Measurements from ENCODE around the gene PTPN13. TPM values are rescaled to one million over a fixed set of nuclear protein-coding genes. Genes with fewer than 3 reads are reported as not detected.

The PTPN13 gene
- total RNA-seq, 1 experiment from 2014 or later, result 107 TPM

DNA sequence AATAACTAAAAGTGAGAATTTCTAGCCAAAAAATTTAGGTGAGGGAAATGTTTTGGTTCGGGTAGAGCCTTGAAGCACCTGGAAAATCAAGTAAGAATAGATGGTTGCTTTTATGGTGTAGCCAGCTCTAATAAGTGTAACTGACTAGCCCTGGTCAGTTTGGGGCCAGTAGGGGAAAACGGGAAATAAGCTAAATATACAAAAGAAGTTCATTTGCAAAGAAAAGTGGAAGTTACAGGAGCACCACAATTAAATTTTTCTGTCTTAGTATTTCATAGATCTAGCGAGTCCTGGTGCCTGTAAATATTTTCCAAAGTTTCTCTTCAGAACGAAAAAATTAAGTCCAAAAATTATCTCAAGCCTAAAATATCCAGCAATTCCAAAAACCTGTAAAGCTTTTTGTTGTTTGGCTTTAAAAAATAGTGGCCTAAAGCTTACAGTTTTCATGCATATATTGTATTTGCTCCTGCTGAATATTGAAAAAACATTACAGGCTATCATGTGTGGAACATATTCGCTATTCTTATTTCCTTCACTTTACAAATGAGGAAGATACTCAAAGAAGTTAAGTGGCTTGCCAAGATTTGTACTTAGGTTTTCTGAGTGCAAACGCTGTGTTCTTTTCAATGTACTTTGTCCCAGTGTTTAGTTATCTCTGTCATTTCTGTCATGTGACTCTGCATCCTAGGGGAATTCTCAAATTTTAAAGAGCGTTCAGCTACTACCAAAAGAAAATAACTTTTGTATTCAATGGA is 7.3 kb upstream of the PTPN13 start:
- no peak for TF ChIP-seq EZH2 (IDR thresholded peaks at IDR 0.05; ENCODE audit: borderline replicate concordance, low read depth, low read length, poor library complexity, severe bottlenecking)
- TF ChIP-seq, protein P1, sequence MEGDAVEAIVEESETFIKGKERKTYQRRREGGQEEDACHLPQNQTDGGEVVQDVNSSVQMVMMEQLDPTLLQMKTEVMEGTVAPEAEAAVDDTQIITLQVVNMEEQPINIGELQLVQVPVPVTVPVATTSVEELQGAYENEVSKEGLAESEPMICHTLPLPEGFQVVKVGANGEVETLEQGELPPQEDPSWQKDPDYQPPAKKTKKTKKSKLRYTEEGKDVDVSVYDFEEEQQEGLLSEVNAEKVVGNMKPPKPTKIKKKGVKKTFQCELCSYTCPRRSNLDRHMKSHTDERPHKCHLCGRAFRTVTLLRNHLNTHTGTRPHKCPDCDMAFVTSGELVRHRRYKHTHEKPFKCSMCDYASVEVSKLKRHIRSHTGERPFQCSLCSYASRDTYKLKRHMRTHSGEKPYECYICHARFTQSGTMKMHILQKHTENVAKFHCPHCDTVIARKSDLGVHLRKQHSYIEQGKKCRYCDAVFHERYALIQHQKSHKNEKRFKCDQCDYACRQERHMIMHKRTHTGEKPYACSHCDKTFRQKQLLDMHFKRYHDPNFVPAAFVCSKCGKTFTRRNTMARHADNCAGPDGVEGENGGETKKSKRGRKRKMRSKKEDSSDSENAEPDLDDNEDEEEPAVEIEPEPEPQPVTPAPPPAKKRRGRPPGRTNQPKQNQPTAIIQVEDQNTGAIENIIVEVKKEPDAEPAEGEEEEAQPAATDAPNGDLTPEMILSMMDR (conservative IDR thresholded peaks at IDR 0.05; ENCODE audit: low read depth, low read length), result no peak
- H3K9me3 ChIP-seq (ENCODE audit: low read depth, low read length, poor library complexity, severe bottlenecking), result no peaks in the 10 kb centered on the region
- H3K27ac ChIP-seq (ENCODE audit: low read depth, low read length, poor library complexity, severe bottlenecking), result peak overlapping the region; percentile 52
- H3K4me1 ChIP-seq (ENCODE audit: insufficient read depth, low read length, poor library complexity, severe bottlenecking), result peaks cover 19% of the 10 kb centered on the region
- no peaks in the 10 kb centered on the region for H3K36me3 ChIP-seq (ENCODE audit: insufficient read depth, low read length, poor library complexity, severe bottlenecking)
- ChIA-PET CTCF (no interaction called here), POLR2A (ENCODE audit: low non-redundant PET) (no interaction called here)
- H3K27me3 ChIP-seq (replicated peaks; ENCODE audit: insufficient read depth, low read depth, low read length, poor library complexity), result no peaks in the 10 kb centered on the region
- DNase-seq (ENCODE audit: low spot score), result no peak
- BruUV-seq (replicated peaks), result no TSS peak
- intact Hi-C loops (cut with micrococcal nuclease; ENCODE audit: unreplicated experiment), result no loop called here
- no peak overlapping the region for H3K4me3 ChIP-seq (ENCODE audit: low read depth, low read length, poor library complexity, severe bottlenecking)

DNA sequence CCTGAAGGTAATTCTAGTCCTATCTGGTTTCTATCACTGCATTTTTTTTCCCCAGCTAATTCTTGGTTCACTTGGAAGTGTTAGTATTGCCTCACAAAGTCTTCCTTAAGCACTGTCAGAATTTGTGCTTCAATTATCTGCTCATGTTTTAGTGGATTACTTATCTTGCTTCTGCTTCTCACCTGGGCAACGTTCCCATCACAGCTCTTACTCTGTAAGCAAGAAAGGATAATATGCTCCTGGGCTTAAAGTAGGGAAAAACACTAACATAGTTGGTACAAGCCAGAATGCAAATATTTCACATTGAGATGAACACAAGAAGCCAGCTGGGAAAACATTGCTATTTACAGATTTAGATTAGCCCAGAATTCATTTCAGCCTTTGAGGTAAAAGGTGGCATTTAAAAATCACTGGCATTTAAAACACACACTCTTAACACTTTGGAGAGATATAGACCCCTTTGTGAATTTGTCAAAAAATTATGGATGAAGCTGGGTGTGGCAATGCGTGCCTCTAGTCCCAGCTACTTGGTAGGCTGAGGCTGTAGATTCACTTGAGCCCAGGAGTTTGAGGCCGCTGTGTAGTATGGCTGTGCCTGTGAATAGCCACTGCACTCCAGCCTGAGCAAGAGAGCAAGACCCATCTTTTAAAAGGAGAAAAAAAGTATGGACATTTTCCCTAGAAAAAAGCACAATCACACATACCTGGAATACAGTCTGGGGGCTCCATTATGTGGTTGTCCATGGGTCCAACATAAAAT is 6.6 kb upstream of the PTPN13 start:
- no TSS peak for BruUV-seq (replicated peaks)
- no peaks in the 10 kb centered on the region for H3K27me3 ChIP-seq (replicated peaks; ENCODE audit: insufficient read depth, low read depth, low read length, poor library complexity)
- intact Hi-C loops (cut with micrococcal nuclease; ENCODE audit: unreplicated experiment), result no loop called here
- TF ChIP-seq, protein P1 (conservative IDR thresholded peaks at IDR 0.05; ENCODE audit: low read depth, low read length), result no peak
- TF ChIP-seq EZH2 (IDR thresholded peaks at IDR 0.05; ENCODE audit: borderline replicate concordance, low read depth, low read length, poor library complexity, severe bottlenecking), result no peak
- POLR2A ChIA-PET (ENCODE audit: low non-redundant PET), result no interaction called here
- H3K27ac ChIP-seq (ENCODE audit: low read depth, low read length, poor library complexity, severe bottlenecking), result peak overlapping the region; percentile 52
- H3K9me3 ChIP-seq (ENCODE audit: low read depth, low read length, poor library complexity, severe bottlenecking), result no peaks in the 10 kb centered on the region
- CTCF ChIA-PET, result no interaction called here
- no peak overlapping the region for H3K4me3 ChIP-seq (ENCODE audit: low read depth, low read length, poor library complexity, severe bottlenecking)
- peaks cover 19% of the 10 kb centered on the region for H3K4me1 ChIP-seq (ENCODE audit: insufficient read depth, low read length, poor library complexity, severe bottlenecking)
- DNase-seq (ENCODE audit: low spot score), result no peak
- no peaks in the 10 kb centered on the region for H3K36me3 ChIP-seq (ENCODE audit: insufficient read depth, low read length, poor library complexity, severe bottlenecking)

DNA sequence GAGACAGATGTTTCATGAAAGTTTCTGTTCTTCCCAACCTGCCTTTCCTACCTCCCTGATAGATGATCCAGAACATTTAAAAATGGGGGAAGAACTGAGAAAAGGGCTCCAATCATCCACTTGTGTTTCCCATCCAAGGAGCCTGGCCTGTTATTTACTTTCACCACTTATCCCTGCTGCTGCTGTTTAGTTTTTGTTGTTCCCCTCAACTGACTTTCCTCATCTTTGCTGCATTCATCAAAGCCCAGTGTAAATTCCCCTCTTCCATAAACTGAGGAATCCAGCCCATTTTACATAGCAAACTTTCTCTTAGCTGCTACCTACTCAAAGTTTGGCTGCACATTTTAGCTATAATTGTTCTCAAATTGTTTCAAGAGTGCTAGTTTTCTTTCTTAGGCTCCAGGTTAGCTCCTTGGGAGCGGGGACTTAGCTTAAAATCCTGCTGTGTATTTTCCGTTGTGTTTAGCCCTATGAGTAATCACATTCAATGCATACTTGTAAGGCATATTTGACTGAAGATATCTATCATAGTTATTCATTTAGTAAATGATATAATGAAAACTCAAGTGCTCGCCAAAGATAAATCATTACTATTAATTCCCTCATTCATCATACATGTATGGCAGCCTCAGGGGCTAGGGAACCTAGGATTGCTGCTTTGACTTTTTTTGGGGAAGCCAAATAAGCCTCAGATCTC is 1.4 kb upstream of the PTPN13 start:
- no peaks in the 10 kb centered on the region for H3K27me3 ChIP-seq (replicated peaks; ENCODE audit: insufficient read depth, low read depth, low read length, poor library complexity)
- DNase-seq (ENCODE audit: low spot score), result no peak
- BruUV-seq (replicated peaks), result no TSS peak
- H3K4me3 ChIP-seq (ENCODE audit: low read depth, low read length, poor library complexity, severe bottlenecking), result peak overlapping the region; percentile 93
- peak overlapping the region; percentile 89 for H3K27ac ChIP-seq (ENCODE audit: low read depth, low read length, poor library complexity, severe bottlenecking)
- H3K36me3 ChIP-seq (ENCODE audit: insufficient read depth, low read length, poor library complexity, severe bottlenecking), result no peaks in the 10 kb centered on the region
- H3K9me3 ChIP-seq (ENCODE audit: low read depth, low read length, poor library complexity, severe bottlenecking), result no peaks in the 10 kb centered on the region
- POLR2A ChIA-PET (ENCODE audit: low non-redundant PET), result no interaction called here
- CTCF ChIA-PET, result no interaction called here
- TF ChIP-seq EZH2 (IDR thresholded peaks at IDR 0.05; ENCODE audit: borderline replicate concordance, low read depth, low read length, poor library complexity, severe bottlenecking), result no peak
- TF ChIP-seq, protein P1 (conservative IDR thresholded peaks at IDR 0.05; ENCODE audit: low read depth, low read length), result no peak
- intact Hi-C loops (cut with micrococcal nuclease; ENCODE audit: unreplicated experiment), result loop anchor here (5.0 kb wide), 1 partner anchor 40 kb away; no protein-coding TSS in a partner anchor
- no peaks in the 10 kb centered on the region for H3K4me1 ChIP-seq (ENCODE audit: insufficient read depth, low read length, poor library complexity, severe bottlenecking)
